ENCODE measurements around the gene IKBKE. TPM values are rescaled to one million over a fixed set of nuclear protein-coding genes. Genes with fewer than 3 reads are reported as not detected.
A peak's percentile ranks its signal among the peaks of the same experiment; 100 is the strongest.

IKBKE gene
- 1 to 10 TPM; 2.3 to 5.9 (median 3.8) TPM for polyA plus RNA-seq (ENCODE audit: insufficient read length in 10 of 10)
- long read RNA-seq, donor 1, result 0 reads
- long read RNA-seq, donor 2, result 0 reads
- long read RNA-seq, donor 3, result 0 reads
- long read RNA-seq, donor 4, result 0 reads
- long read RNA-seq, donor 5, result 0 reads
- long read RNA-seq, donor 6, result 0 reads
- long read RNA-seq, donor 7, result 0 reads
- long read RNA-seq, donor 8, result 0 reads
- long read RNA-seq, donor 9, result 0 reads

GRCh38 chr1:206469933-206470691 is at the start of gene IKBKE:
Gene IKBKE, plus strand, starts transcription at chr1:206470476. Its CDS starts 2,752 bp downstream, at chr1:206473228.
- DNase-seq, result peak in 1 of 3 donors; percentile 85

DNA sequence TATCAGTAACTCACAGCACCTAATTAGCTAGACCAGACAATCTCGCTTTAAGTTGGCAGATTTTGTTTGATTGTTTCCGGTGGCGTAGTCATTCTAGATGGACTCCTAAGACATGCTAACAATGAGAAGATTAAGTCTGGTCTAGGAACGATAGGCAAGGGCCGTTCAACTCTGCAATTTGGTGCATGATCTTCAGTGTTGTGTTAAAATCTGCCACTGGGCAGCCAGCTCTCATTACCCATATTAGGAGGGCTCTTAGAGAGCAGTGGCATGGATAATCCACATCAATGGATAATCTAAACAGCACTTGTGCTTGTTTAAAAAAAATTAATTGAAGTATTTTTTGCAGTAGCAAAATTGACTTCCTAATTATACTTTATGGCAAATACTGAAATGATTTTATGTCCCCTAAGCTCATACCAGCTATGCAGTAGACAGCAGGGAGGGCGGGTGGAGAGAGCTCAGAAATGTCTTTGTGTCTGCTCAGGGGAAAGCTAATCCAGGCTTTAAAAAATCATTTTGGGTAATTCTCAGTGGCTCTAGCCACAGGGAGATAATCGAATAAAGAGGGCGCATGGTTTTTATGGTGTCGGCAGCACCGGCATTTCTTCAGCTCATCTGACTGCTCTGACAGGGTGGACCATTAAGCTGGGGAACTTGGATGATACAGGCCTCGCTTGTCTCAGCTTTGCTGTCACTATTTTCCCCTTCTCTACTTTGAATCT is 48.5 kb upstream of the IKBKE start:
- DNase-seq, result no peak

GRCh38 chr1:206422525-206422924 is 47.8 kb upstream of the IKBKE start:
- DNase-seq, result no peak

DNA sequence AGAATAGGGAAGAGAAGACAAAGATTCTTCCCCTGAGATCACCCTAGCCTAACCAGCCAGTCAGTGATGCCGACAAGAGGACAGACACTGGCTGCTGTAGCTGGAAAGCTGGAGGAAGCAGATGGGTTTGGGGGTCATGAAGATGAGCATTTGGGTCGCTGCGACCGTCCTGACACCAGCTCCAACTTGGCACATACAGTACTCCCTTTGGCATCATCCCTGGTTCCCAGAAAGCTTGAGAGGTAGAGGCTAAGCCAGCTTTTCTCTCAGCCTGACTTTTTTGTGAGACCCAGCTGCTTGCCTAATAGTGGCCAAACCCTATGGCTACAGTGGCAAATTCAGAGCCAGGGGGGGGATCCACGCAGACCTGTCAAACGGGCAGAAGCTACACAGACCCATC is 43.0 kb upstream of the IKBKE start:
- DNase-seq, result no peak

- DNase-seq, result no peak
Observed at GRCh38 chr1:206429421-206429820, 40.9 kb upstream of the IKBKE start.

GRCh38 chr1:206430031-206430983 is 40.0 kb upstream of the IKBKE start:
- DNase-seq, result peak in 2 of 3 donors; percentile 43 to 51

DNA sequence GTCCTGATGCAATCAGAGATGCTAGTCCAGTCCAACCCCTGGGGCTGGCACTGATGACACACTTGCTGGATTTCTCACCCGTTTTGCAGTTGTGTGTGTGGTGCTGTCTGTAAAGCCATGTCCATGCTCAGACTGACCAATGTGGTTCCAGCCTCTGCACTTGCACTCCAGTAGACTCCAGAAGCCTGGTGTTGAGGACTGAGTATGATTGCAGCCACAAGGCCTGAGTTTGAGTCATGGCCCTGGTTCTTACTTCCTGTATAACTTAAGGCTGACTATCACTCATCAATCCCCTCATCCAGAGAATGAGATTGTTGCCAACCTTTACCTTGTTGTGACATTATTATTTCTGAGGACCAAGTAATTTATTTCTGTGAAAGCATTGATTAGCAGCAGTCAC is 34.8 kb upstream of the IKBKE start:
- no peak for DNase-seq

DNA sequence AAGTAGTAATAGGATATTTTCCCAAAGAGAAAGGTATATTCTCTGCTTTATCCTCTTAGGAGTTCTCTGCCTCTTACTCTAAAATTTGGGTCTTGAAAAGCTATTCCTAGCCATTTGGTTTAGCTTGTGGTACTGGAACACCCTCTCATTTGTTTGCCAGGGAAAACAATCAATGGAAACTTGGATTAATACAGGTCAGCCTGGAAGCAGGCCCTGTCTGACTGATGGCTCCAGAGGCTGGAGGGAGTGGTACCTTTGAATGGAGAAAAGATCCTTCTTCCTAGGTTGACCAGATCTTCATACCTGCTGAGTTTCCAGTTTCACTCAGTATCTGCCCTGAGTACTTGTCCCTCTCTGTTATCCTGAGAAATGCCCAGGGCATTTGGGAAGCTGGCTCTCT is 31.7 kb upstream of the IKBKE start:
- DNase-seq, result no peak

GRCh38 chr1:206439205-206439604 is 31.1 kb upstream of the IKBKE start:
- no peak for DNase-seq

DNA sequence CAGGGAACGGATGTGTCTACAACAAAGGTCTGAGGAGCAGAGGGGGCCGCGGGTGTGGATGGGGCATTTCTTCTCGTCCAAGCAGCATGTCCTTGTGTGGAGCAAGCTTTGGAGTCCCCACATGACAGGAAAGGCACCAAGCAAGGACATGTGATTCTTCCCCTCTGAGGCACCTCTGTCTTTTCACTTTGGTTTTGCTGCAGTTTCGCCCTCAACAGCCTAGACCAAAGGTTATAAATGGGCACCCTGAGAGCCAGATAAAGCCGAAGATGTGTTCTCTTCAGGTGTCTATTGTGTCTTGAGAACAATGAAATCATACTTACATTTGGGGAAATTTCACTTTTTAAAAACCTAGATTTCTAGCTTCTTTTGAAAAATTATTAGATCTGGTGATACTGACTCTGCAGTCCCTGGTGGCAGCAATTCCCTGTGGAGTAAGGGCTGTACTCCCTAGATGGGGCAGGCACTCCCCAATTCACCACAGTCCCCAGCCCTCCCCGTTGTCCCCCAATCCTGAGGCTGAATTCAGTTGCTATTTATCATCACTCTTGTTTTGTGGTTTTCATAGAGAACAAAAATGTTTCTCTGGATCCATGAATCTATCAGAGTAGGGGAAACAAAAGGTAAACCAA is 28.8 kb upstream of the IKBKE start:
- no peak for DNase-seq

DNA sequence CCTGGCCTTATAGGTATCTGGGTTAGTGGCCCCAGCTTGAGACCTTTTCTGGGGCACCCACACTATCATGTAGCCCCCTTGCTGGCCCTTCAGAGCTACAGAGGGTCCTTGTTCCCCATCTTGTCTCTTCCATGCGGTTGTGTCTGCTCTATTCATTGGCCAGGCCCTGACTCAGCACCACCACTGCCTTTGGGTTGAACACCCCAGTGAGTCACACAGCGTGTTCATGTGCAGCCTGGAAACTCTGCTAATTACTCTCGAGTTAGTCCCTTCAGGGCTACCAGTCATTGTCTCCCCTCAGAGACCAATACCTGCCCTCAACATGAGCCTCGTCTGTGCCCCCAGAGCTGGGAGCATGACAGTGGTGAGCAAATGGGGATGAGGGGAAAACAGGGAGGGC is 28.2 kb upstream of the IKBKE start:
- no peak for DNase-seq

DNA sequence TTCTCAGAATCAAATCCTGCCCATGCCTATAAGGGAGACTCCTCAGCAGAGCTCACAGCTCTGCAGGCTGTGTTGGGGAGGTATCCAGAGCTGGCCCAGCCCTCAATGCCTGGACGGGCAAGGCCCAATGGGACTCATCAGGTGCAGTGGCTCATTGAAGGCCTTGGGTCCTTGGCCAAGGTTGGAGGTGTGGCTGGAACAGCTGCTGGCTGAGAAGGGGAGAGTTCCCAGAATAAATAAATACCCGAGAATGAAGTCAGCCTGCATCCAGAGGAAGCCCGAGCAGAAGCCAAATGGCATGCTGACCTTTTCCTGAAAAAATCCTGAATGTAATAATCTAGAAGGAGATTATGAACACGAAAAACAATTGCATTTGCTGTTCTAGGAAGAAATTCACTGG is 25.2 kb upstream of the IKBKE start:
- DNase-seq, result peak; percentile 53 to 87 (median 83)

DNA sequence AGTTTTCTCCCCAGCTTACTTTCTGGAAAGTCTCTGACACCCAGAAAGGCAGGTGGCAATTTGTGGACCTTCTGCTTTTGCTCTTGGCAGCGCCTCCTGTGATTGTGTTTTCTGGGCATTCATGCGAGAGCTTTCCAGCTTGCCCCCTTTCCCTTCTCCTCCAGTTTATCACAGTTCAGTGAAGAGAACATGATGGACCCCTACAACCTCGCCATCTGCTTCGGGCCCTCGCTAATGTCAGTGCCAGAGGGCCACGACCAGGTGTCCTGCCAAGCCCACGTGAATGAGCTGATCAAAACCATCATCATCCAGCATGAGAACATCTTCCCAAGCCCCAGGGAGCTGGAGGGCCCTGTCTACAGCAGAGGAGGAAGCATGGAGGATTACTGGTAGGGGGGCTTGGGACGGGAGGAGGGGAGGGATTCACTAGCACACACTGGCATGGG is 24.3 kb upstream of the IKBKE start:
- DNase-seq, result no peak

- peak in 2 of 3 donors; percentile 75 to 85 for DNase-seq
Observed at GRCh38 chr1:206446688-206447421, 23.4 kb upstream of the IKBKE start.

DNA sequence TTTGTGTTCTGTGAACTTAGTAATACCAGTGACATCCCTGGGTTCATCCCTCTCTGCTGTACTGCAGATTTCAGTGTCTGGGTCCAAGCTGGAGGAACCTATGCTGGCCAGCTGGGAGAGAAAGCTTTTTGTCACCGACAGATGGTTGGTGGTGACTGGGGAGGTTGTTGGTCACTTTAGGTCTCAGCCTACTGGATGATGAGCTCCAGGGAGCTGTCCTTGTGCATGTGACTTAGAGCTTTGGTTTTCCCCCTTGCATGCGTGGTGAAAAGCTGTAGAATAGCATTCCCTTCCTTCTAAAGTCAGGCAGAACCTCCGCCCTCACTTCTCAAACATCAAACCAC is 22.9 kb upstream of the IKBKE start:
- DNase-seq, result no peak

DNA sequence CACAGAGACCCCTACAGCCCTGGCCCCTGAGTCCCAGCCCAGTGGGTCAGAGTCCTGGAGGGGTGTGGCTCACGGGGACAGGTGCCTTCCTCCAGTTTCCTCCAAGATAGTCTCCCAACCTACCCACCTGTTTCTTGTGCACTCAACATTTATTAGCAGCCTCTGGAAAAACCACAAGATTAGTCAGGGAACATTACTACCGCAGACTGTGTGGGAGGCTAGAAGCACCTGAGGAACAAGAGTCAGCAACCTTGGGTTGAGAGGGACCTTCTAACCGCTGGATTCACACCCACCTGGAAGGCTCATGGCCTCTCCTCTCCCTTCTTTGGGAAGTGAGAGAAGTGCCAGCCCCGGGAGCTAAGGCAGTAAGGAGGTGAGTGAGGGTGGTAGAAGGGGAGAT is 22.5 kb upstream of the IKBKE start:
- DNase-seq, result no peak

GRCh38 chr1:206448471-206448870 is 21.8 kb upstream of the IKBKE start:
- no peak for DNase-seq

DNA sequence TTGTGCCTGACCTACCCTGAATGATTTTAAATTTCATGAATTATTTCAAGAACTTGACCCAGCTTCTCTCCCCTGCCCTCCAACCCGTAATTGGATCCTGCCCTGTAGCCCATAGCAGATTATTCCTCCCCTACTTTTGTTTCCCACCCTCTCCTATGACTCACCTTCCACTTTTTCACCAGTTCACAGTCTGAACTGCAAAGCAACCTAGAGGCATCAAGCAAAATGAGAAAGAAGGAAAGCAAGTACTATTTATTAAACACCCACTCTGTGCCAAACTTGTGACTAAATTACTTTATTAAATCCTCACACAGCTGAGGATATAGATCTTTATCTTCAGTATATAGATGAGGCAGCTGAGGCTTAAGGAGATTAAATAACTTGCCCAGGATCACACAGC is 20.7 kb upstream of the IKBKE start:
- no peak for DNase-seq

GRCh38 chr1:206450281-206450680 is 20.0 kb upstream of the IKBKE start:
- DNase-seq, result no peak

GRCh38 chr1:206451134-206451686 is 19.1 kb upstream of the IKBKE start:
- DNase-seq, result peak in 1 of 3 donors; percentile 73
